PC-3 (cell line): Measurements from ENCODE around the gene AMT.

Experiments
- EZH2 ChIP-seq: fragments of 300-600 bp; sonication (generic); IDR thresholded peaks from one replicate; pipeline ENCODE4 v1.6.1; 2017; ENCODE audit warnings: antibody characterized with exemption, mild to moderate bottlenecking, low read length; ENCODE audit not compliant: unreplicated experiment
- EZH2phosphoT487 ChIP-seq: fragments of 300-600 bp; sonication (generic); IDR thresholded peaks from 2 replicates; pipeline ENCODE4 v1.6.1; 2018; ENCODE audit warnings: mild to moderate bottlenecking, antibody characterized with exemption, low read length, borderline replicate concordance
- TF ChIP-seq, protein P1 (sequence below): fragments of 300-600 bp; sonication (generic); conservative IDR thresholded peaks from 2 replicates; pipeline ENCODE4 v1.5.1; 2017; ENCODE audit warnings: antibody characterized with exemption, low read depth, mild to moderate bottlenecking, low read length

GRCh38 chr3:49428752-49429080 is 6.4 kb upstream of the AMT start:
- TF ChIP-seq, protein P1, sequence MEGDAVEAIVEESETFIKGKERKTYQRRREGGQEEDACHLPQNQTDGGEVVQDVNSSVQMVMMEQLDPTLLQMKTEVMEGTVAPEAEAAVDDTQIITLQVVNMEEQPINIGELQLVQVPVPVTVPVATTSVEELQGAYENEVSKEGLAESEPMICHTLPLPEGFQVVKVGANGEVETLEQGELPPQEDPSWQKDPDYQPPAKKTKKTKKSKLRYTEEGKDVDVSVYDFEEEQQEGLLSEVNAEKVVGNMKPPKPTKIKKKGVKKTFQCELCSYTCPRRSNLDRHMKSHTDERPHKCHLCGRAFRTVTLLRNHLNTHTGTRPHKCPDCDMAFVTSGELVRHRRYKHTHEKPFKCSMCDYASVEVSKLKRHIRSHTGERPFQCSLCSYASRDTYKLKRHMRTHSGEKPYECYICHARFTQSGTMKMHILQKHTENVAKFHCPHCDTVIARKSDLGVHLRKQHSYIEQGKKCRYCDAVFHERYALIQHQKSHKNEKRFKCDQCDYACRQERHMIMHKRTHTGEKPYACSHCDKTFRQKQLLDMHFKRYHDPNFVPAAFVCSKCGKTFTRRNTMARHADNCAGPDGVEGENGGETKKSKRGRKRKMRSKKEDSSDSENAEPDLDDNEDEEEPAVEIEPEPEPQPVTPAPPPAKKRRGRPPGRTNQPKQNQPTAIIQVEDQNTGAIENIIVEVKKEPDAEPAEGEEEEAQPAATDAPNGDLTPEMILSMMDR: no peak
- no peak for TF ChIP-seq EZH2phosphoT487
- TF ChIP-seq EZH2: no peak
